Measurements from ENCODE around the gene PTPN18.

- TF ChIP-seq CTCF (IDR thresholded peaks at IDR 0.05) (no peak), POLR2A (IDR thresholded peaks at IDR 0.05) (no peak)
Measured at GRCh38 chr2:130358420-130359350, 2.8 kb downstream of the PTPN18 start.

Data from vagina (tissue), 2 donors.